Spinal cord (tissue), 10 donors: ENCODE measurements around the gene GRHL1. TPM values are rescaled to one million over a fixed set of nuclear protein-coding genes. Genes with fewer than 3 reads are reported as not detected.
"Not testable (repeated sequence)": the region's sequence is repeated elsewhere in the genome, so short reads cannot be mapped to it uniquely, and the experiment has no call there.

Source experiments
- DNase-seq, 6 donors: peaks; one replicate each; pipeline versions ENCODE4 v3.0.0 to v3.0.0-alpha.2; 2013 to 2015; ENCODE audit warnings: low spot score in 6 of 6, low read depth in 4 of 6
- H3K27ac ChIP-seq: one replicate; pipeline ENCODE4 v1.5.1; 2013; ENCODE audit warnings: low read depth, low read length, control low read depth
- H3K27me3 ChIP-seq: one replicate; pipeline ENCODE4 v1.6.1; 2013; ENCODE audit warnings: low read length; ENCODE audit not compliant: control insufficient read depth, insufficient read depth
- H3K36me3 ChIP-seq: one replicate; pipeline ENCODE4 v1.6.1; 2013; ENCODE audit warnings: low read length; ENCODE audit not compliant: control insufficient read depth, insufficient read depth
- H3K4me1 ChIP-seq: one replicate; pipeline ENCODE4 v1.6.1; 2013; ENCODE audit warnings: low read length; ENCODE audit not compliant: control insufficient read depth, insufficient read depth
- H3K4me3 ChIP-seq: one replicate; pipeline ENCODE4 v1.5.1; 2013; ENCODE audit warnings: low read depth, low read length, control low read depth
- H3K9me3 ChIP-seq: one replicate; pipeline ENCODE4 v1.6.1; 2013; ENCODE audit warnings: low read length; ENCODE audit not compliant: control insufficient read depth, insufficient read depth
- WGBS: methylation state at CpG from one replicate; pipeline ENCODE4 v1.1.5; 2013; ENCODE audit warnings: missing lambda C conversion rate; ENCODE audit not compliant: insufficient coverage; 5-methylcytosine and 5-hydroxymethylcytosine counted together
- polyA plus RNA-seq, 2 donors: library from polyadenylated mRNA; unstranded; fragments of 120-200 nt; gene quantifications; one replicate each; pipeline ENCODE4 v1.2.1, GENCODE V29; 2013; ENCODE audit not compliant: insufficient read length in 2 of 2
- total RNA-seq, 2 donors: library from RNA; depleted of rRNA in 1 of 2; stranded (reverse); fragments of 120-200 nt in 1 of 2; fragments of >200 nt in 1 of 2; gene quantifications; one replicate each; pipeline versions ENCODE4 v1.2.3 to v1.2.4, GENCODE V29; 2013 to 2014
- donor health status: healthy.

Gene GRHL1
- total and polyA plus RNA-seq, 4 donors: 10.1 to 25.8 (median 12.4) TPM

GRCh38 chr2:10005461-10006235 lies 54.2 kb downstream of the GRHL1 start:
- no peak overlapping the region for H3K27ac ChIP-seq

GRCh38 chr2:10006236-10007161 lies 55.0 kb downstream of the GRHL1 start:
- peak in 2 of 6 donors; percentile 60 to 68 for DNase-seq
- no peaks in the 10 kb centered on the region for H3K9me3 ChIP-seq
- H3K4me3 ChIP-seq: no peak overlapping the region
- H3K27ac ChIP-seq: no peak overlapping the region
- peaks cover 26% of the 10 kb centered on the region for H3K4me1 ChIP-seq
- H3K27me3 ChIP-seq: peaks cover 7% of the 10 kb centered on the region
- peaks cover 7% of the 10 kb centered on the region for H3K36me3 ChIP-seq
- 56% methylated on average over 59 of the region's 64 CpGs for WGBS

More at GRCh38 chr2:10005461-10006235, 54.2 kb downstream of the GRHL1 start:
- no peak overlapping the region for H3K4me3 ChIP-seq
- H3K4me1 ChIP-seq: peaks cover 26% of the 10 kb centered on the region
- H3K36me3 ChIP-seq: peaks cover 11% of the 10 kb centered on the region
- peaks cover 7% of the 10 kb centered on the region for H3K27me3 ChIP-seq
- 96% methylated on average over 12 of the region's 17 CpGs for WGBS
- DNase-seq: no peak
- H3K9me3 ChIP-seq: no peaks in the 10 kb centered on the region

GRCh38 chr2:10007435-10007834 lies 55.9 kb downstream of the GRHL1 start:
- DNase-seq: no peak
- Histone ChIP-seq H3K9me3 (no peaks in the 10 kb centered on the region), H3K4me3 (no peak overlapping the region), H3K4me1 (peaks cover 26% of the 10 kb centered on the region), H3K36me3 (peaks cover 7% of the 10 kb centered on the region), H3K27me3 (peaks cover 7% of the 10 kb centered on the region), H3K27ac (no peak overlapping the region)
- 84% methylated on average over 6 of the region's 9 CpGs for WGBS

GRCh38 chr2:10007921-10008808 lies 56.7 kb downstream of the GRHL1 start:
- WGBS: 63% methylated on average over 16 of the region's 22 CpGs
- H3K36me3 ChIP-seq: peaks cover 3% of the 10 kb centered on the region
- H3K9me3 ChIP-seq: no peaks in the 10 kb centered on the region
- H3K4me1 ChIP-seq: peaks cover 26% of the 10 kb centered on the region
- H3K4me3 ChIP-seq: no peak overlapping the region
- H3K27ac ChIP-seq: no peak overlapping the region
- H3K27me3 ChIP-seq: peaks cover 7% of the 10 kb centered on the region
- DNase-seq: no peak

GRCh38 chr2:10008809-10009176 lies 57.3 kb downstream of the GRHL1 start:
- no peak overlapping the region for H3K27ac ChIP-seq
- H3K27me3 ChIP-seq: peaks cover 7% of the 10 kb centered on the region
- peaks cover 2% of the 10 kb centered on the region for H3K36me3 ChIP-seq
- DNase-seq: no peak
- no peak overlapping the region for H3K4me3 ChIP-seq
- no peaks in the 10 kb centered on the region for H3K9me3 ChIP-seq
- peaks cover 26% of the 10 kb centered on the region for H3K4me1 ChIP-seq
- 85% methylated on average over 5 of the region's 9 CpGs for WGBS

- H3K27me3 ChIP-seq: peaks cover 7% of the 10 kb centered on the region
- peaks cover 26% of the 10 kb centered on the region for H3K4me1 ChIP-seq
- H3K36me3 ChIP-seq: no peaks in the 10 kb centered on the region
- no peak overlapping the region for H3K27ac ChIP-seq
- DNase-seq: no peak
- no peak overlapping the region for H3K4me3 ChIP-seq
- 81% methylated on average over 17 of the region's 19 CpGs for WGBS
- no peaks in the 10 kb centered on the region for H3K9me3 ChIP-seq
Observed at GRCh38 chr2:10009271-10009810, 57.8 kb downstream of the GRHL1 start.

GRCh38 chr2:10009811-10010781 lies 58.6 kb downstream of the GRHL1 start:
- H3K9me3 ChIP-seq: no peaks in the 10 kb centered on the region
- H3K4me3 ChIP-seq: no peak overlapping the region
- H3K27ac ChIP-seq: no peak overlapping the region
- peaks cover 26% of the 10 kb centered on the region for H3K4me1 ChIP-seq
- peak in 1 of 6 donors; percentile 52 for DNase-seq
- H3K27me3 ChIP-seq: peaks cover 7% of the 10 kb centered on the region
- WGBS: 82% methylated on average over 36 of the region's 36 CpGs
- no peaks in the 10 kb centered on the region for H3K36me3 ChIP-seq

GRCh38 chr2:10010861-10011605 lies 59.5 kb downstream of the GRHL1 start:
- H3K9me3 ChIP-seq, DNase-seq, H3K27me3 ChIP-seq, H3K4me3 ChIP-seq, H3K27ac ChIP-seq, H3K36me3 ChIP-seq: not testable (repeated sequence)
- peaks cover 26% of the 10 kb centered on the region for H3K4me1 ChIP-seq
- 98% methylated on average over 47 of the region's 52 CpGs for WGBS
